ENCODE measurements around the gene NIBAN1.
"Not testable (repeated sequence)": the region's sequence is repeated elsewhere in the genome, so short reads cannot be mapped to it uniquely, and the experiment has no call there.

Gene NIBAN1

GRCh38 chr1:184972315-184973055 lies 1.8 kb downstream of the NIBAN1 start:
- no peak for DNase-seq

DNA sequence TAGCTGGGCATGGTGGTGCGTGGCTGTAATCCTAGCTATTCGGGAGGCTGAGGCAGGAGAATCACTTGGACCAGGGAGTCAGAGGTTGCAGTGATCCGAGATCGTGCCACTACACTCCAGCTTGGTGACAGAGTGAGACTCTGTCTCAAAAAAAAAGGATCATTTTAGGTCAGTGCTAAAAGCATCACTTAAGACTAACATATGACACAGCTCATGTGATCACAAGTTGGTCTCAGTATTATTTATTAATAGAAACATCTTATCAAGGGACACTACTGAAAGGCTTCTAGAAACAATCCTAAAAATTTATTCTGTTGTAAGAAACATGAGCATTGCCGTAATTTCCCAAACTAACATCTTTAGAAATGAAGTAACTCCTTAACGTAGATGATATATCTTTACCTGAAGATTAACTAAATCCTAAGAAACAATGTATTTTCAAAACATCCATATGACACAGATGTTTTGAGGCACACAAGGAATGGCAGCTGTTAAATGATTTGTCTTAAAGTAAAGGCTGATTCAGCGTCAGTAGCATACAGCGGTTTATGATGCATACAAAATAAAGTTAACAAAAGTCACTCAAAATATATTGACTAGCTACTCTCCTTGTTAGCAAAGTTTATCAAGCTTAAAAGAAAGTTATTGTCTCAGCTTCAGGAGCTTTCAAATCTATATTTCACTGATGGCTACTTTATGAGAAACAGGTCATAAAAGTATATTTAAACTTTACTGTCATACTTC lies 2.6 kb downstream of the NIBAN1 start:
- DNase-seq = no peak

DNA sequence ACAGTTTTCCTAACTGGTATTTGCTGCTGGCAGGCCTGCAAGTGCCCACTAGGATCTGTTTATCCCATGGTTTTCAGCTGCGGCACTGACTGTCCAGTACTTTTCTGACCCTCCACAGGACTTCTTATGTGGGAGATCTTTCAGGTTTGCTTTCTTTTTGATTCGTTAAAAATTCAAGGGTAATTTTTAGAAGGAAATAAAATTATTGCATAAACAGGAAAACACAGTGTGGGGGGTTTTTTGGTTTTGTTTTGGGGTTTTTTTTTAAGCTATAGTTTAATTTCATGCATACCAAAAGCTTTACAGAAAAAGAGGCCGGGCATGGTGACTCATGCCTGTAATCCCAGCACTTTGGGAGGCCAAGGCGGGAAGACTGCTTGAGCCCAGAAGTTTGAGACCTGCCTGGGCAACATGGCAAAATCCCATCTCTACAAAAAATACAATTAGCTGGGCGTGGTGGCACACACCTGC lies 3.6 kb downstream of the NIBAN1 start:
- DNase-seq = no peak

DNA sequence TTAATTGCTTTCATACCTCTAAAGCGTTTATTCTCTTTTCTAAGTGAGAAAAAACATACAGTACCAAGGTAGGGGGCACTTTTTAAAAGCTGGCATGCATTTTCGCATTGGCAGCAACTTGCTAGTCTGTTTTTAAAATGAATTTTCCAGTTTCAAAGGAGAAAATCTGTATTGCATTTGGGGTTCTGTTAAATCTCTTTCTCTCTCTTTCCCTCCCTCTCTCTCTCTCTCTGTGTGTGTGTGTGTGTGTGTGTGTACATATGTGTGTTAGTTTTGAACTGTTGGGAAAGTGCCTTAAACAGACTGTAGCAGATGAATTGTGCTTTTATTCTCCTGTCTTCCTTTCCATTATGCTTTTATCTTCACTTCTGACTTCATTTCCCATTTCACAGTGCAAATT lies 7.3 kb downstream of the NIBAN1 start:
- DNase-seq = no peak

GRCh38 chr1:184965944-184966860 lies 8.1 kb downstream of the NIBAN1 start:
- no peak for DNase-seq

DNA sequence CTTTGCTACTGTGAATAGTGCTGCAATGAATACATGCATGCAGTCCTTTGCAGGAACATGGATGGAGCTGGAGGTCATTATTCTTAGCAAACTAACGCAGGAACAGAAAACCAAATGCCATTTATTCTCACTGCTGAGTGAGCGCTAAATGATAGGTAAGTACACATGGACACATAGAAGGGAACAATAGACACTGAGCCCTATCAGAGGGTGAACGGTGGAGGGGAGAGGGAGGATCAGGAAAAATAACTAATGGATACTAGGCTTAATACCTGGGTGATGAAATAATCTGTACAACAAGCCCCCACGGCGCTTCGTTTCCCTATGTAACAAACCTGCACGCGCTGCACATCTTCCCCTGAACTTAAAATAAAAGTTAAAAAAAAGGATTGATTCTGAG lies 8.9 kb downstream of the NIBAN1 start:
- no peak for DNase-seq

DNA sequence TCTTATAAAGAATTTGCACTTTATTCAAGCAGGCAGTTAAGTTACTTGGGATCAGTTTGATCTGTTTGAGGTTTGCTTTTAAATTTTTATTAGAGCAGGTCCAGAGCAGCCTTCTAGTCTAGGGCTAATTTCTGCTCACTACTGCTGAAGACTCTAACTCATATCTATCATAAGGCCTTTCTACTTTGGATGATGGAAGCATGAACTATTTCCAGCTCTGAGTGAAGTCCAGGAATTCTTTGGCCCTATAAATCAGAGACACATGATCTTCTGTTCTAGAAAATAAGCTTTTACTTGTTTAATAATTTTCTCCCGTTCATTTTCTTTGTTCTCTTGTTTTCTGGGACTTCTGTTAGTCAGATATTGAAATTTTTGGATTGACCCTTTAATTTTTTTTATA lies 14.7 kb downstream of the NIBAN1 start:
- DNase-seq = no peak

DNA sequence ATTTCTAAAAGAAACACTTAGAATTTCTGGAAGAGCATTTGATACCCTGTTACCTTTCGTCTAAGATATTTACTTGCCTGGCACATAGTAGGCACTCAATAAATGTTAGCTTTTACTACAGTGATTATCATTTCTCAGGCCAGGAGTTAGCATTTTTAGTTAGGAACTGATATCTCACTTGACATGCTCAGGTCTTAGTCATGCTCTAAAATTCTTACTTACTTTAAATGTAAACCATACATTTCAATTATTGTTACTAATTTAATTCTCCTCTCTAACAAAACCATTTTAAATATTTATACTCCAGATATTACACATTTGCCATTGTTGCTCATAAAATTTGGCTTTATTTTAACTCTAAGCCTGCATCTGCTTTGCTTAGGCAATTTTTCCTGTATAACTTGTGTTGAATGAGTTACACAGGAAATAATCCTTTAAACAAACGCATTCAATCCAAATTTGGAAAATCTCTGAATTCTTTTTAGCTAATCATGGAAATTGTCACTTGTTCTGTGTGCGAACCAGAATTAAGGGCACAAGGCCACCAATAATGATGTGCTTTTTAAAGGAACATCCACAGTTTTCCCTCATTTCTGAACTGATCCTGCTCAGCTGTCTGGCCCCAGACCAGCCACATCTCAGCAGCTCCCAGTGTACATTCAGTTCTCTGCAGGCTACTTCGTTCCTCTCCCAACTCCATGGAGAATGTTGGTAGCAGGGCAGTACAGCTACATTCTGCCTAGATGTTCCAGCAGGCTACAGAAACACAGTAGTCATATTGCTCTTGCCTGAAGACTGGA lies 15.6 kb downstream of the NIBAN1 start:
- no peak for DNase-seq

- DNase-seq = not testable (repeated sequence)
Measured at GRCh38 chr1:184957901-184958300, 16.4 kb downstream of the NIBAN1 start.

DNA sequence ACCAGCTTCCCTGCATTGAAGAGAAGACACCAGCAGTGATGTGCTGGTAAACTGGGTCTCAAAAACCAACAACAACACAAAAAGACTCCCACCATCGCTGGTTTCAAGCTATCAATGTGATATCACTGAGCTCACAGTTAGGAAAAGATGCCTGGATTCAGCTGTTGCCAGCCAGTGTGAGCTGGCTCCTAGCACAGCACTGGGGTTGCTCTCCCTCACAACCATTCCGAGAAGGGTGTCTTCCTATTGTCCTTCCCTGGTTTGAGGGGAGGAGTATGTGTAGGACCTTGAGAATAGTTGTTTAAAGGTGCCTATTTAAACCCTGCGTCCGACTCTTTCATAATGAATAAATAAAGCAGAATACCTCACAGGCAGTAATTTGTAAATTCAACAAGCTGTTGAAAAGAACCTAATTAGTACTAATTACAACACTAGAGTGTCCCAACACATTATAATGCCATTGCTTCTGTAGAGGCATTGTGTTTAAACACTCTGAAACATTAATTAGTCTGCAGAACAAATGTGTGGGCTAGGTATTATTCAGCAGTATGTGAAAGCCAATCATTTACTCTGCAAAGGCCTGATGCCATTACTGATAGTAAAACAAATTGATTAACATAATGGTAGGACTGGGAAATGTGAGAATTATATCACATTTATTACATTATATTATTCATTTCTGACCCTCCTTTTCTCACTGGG lies 17.2 kb downstream of the NIBAN1 start:
- DNase-seq = no peak

- DNase-seq = no peak
Measured at GRCh38 chr1:184954232-184954995, 19.9 kb downstream of the NIBAN1 start.

GRCh38 chr1:184953600-184954219 lies 20.6 kb downstream of the NIBAN1 start:
- no peak for DNase-seq

GRCh38 chr1:184952428-184952827 lies 21.9 kb downstream of the NIBAN1 start:
- no peak for DNase-seq

DNA sequence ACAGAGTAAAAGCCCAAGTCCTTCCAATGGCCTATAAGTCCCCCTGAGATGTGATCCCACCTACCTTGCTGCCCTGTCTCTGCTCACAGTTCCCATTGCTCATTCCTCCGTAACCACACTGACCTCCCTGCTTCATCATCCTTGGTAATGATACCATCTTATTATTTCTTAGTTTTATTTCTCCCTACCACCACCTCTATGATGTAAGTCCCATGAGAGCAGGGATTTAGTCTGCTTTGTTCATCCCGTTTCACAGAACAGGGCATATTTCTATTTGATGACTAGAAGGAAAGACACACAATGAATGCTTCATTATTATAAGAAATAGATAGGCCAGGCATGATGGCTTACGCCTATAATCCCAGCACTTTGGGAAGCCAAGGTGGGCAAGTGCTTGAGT lies 22.5 kb downstream of the NIBAN1 start:
- DNase-seq = no peak

- no peak for DNase-seq
Measured at GRCh38 chr1:184950906-184951305, 23.4 kb downstream of the NIBAN1 start.

- DNase-seq = no peak
Measured at GRCh38 chr1:184950227-184950626, 24.1 kb downstream of the NIBAN1 start.

DNA sequence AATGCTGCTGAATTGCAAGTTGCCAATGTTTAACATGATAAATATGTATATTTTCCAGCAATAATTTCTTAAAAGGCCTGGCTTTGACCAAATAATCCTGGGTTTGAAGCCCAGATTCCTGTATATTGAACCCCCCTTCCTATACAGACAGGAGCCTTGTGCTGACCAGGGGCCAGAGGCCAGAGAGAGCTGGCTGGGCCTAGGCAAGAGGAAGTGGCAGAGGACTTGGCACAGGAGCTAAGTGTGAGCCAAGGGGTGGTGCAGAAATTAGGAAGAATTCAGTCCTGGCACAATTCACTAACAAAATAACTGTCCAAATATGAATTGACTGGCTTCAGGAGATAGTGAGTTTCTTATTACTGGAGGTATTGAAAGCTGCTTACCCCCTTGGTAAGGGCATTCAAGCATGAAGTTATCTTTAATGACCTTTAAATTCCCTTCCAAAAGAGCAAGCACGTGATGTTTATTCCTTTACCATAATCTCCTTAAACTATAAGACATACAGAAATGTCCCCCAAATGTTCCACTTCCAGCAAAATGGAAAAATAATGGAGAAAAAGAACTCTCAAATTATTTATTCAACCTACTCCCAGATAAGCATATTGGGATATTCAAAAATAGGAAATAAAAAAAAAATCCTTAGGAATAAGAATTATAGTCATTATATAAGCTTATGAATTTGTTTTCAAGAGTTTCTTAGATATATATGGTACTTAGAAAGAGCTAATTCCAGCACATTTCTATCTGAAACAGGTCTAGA lies 26.6 kb downstream of the NIBAN1 start:
- no peak for DNase-seq

DNA sequence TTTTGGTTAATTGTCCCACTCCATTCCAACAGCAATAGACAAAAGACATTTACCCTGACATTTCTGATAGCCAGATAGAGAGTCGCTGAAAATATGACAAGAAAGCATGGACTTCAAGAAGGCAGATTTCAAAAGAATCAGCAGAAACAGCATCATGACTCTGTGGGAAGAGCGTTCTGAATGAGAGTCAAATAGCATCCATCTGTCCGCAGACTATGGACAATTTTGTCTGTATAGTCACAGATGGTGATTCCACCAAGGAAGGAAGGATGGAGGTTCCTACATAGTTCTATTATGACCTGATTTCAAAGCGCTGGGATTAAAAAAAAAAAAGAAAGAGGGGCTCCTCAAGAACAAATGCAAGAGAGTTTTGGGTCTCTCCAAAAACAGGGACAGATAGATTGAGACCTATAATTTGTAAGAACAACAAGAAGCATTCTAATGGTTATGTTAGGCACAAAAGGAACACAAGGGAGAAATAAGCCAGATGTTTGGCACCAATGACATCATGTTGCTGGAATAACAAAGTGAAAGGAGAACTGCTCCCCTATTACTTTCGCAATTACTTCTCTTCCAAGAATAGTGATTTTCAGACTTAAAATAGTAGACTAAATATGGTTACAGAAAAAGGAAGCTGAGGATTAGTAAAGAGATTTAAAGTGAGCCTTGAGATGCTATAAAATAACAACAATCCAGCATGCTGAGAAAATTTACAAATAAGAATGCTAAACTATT lies 28.5 kb downstream of the NIBAN1 start:
- no peak for DNase-seq

GRCh38 chr1:184945029-184945428 lies 29.3 kb downstream of the NIBAN1 start:
- DNase-seq = no peak

All from activated CD4-positive, CD25-positive, alpha-beta regulatory T cell (primary cell).